NCI-H146 treated with DMSO at 0.1 percent for 48 hours (cell line): Measurements from ENCODE around the gene ORAI1.
"Not testable (repeated sequence)": the region's sequence is repeated elsewhere in the genome, so short reads cannot be mapped to it uniquely, and the experiment has no call there.

Source experiments
- DNase-seq: peaks from one replicate; lab custom pipeline; 2025; ENCODE audit not compliant: unreplicated experiment; lab: John Stamatoyannopoulos, UW

ORAI1 gene

GRCh38 chr12:121602766-121603165 lies 23.6 kb upstream of the ORAI1 start:
- DNase-seq, result no peak

DNA sequence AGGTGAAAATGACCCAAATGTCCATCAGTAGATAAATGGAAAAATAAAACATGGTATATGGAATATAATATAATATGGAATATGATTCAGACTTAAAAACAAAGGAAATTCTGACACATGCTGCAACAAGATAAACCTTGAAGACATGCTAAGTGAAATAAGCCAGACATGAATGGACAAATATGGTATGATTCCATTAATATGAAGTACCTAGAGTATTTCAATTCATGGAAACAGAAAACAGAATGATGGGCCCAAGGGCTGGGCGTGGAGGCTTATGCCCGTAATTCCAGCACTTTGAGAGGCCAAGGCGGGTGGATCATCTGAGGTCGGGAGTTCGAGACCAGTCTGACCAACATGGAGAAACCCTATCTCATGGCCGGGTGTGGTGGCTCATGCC lies 22.7 kb upstream of the ORAI1 start:
- no peak for DNase-seq

- DNase-seq, result no peak
Observed at GRCh38 chr12:121608301-121608700, 18.0 kb upstream of the ORAI1 start.

DNA sequence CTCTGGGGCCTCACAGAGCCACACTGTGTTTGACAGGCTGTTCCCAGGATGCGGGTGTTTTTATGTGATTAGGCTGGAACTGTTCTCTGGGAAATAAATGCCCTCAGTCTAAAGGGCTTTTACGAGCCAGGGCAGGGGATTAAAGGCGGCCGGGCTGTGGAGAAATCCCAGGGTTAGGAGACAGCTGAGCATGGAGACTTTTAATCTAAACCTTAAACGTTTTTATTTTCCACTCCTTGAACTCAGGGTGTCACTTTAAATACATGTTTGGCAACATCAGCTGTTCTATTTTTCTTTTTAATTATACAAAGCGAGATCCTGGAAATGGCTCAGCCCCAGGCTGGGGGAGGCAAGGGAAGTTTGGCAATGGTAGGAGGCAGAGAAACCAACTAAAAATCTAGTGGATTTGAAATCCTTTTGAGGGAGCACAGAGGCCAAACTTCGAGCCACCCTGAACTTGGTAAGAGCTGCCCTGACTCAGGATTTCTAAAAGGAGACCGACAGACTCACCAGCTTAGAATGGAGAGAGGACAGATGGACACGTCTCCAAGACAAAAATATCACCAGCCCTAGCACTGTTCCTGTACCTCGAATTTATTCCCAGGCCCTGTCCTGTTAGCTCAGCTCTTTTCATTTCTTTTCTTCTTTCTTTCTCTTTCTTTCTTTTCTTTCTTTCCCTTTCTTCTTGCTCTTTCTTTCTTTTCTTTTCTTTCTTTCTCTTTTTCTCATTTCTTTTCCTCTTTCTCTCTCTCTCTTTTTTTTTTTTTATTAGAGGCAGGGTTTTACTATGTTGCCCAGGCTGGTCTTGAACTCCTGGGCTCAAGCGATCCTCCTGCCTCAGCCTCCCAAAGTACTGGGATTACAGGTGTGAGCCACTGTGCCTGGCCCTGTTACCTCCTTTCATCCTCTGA lies 15.8 kb upstream of the ORAI1 start:
- DNase-seq, result no peak

DNA sequence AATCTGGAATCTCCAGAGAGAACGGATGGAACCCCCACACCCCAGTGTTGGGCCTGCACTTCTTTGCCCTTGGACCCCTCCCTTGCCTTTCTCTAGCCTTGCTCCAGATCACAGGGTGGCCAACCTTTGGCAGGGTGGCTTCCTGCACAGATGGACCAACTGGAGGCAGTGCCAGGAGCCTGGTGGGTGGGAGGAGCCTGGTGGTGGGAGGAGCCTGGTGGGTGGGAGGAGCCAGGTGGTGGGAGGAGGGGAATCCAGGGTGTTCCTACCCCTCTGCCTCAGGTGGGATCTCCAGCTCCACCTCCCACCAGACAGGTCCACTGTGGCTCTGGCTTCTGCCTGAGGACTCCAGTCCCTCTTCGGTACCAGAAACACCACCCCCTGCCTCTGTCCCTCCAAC lies 15.0 kb upstream of the ORAI1 start:
- no peak for DNase-seq

DNA sequence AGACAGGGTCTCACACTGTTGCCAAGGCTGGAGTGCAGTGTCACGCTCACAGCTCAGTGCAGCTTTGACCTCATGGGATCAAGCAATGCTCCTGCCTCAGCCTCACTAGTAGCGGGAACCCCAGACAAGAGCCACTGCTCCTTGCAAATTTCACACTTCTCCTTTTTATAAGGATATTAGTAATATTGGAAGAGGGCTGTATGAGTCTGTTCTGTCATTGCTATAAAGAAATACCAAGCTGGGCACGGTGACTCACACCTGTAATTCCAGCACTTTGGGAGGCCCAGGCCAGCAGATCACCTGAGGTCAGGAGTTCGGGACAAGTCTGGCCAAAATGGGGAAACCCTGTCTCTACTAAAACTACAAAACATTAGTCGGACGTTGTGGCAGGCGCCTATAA lies 12.9 kb upstream of the ORAI1 start:
- no peak for DNase-seq

- DNase-seq, result no peak
Observed at GRCh38 chr12:121614872-121615467, 11.4 kb upstream of the ORAI1 start.

GRCh38 chr12:121618659-121619233 lies 7.6 kb upstream of the ORAI1 start:
- no peak for DNase-seq

- DNase-seq, result no peak
Observed at GRCh38 chr12:121620333-121620891, 5.9 kb upstream of the ORAI1 start.

- DNase-seq, result peak; percentile 40
Observed at GRCh38 chr12:121626853-121627640, 717 bp downstream of the ORAI1 start.

DNA sequence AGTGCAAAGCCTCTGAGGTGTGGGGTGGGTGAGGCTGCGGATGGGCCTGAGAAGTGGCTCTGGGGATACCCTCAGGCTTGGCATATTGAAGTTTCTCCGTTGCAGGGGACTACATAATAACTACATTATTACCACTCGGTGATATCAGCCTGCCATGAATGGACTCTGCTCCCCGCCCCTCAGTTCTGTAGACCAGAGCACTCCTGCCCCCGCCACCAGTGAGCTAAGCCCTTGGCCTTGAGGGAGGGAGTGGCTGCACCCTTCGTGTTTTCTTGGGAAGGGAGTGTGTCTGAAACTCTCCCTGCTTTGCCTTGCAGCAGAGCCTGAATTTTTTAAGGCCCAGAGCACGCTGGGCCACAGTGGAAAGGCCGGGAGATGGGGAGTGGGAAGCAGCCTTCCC lies 1.7 kb downstream of the ORAI1 start:
- no peak for DNase-seq

GRCh38 chr12:121628536-121628935 lies 2.2 kb downstream of the ORAI1 start:
- DNase-seq, result no peak

- no peak for DNase-seq
Observed at GRCh38 chr12:121630791-121631355, 4.5 kb downstream of the ORAI1 start.

GRCh38 chr12:121632069-121632970 lies 6.0 kb downstream of the ORAI1 start:
- no peak for DNase-seq

DNA sequence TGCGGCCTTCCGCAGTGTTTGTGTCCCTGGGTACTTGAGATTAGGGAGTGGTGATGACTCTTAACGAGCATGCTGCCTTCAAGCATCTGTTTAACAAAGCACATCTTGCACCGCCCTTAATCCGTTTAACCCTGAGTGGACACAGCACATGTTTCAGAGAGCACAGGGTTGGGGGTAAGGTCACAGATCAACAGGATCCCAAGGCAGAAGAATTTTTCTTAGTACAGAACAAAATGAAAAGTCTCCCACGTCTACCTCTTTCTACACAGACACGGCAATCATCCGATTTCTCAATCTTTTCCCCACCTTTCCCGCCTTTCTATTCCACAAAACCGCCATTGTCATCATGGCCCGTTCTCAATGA lies 7.5 kb downstream of the ORAI1 start:
- DNase-seq, result not testable (repeated sequence)

GRCh38 chr12:121634836-121635235 lies 8.5 kb downstream of the ORAI1 start:
- no peak for DNase-seq

GRCh38 chr12:121637231-121637914 lies 11.0 kb downstream of the ORAI1 start:
- DNase-seq, result no peak

DNA sequence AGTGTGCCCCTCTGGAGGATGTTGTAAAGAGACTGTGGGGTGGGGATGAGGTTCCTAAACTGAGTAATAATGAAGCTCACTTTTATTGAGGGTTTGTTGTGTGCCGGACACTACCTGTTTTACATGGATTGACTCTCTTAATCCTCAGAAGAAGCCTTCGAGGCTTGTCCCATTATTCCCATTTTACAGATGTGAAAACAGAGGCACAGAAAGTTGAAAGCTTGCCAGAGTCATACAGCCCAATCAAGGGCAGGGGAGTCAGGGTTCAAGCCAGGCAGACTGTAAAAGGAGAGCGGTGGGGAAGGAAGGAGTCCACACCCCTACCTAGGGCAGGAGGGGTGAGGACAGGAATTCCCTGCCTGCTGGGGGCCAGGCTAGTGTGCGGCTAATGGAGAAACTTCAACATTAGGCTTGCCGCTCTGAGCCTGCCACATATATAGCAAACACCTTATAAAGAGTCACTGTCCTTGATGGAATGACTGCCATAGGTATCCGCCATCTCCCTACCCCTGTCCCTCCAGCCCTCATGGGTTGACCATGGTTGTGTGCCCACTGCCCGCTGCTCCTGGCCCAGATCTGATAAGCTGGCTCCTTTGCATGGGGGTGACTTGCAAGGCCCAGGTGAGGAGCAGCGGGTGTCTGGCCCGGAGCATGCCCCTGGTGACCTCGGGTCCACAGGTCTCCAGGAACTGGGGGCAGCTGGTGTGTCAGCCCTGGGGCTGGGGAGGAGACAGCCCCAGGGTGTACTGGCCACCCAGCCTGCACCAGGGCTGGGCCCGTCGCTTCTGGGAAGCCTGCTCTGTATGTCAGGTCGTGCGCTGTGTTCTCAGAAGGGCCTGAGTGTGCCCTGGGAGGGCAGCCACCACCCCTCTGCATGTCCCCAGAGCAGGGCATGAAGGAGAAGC lies 12.2 kb downstream of the ORAI1 start:
- no peak for DNase-seq
